ENCODE data around the gene PRSS35. TPM values are rescaled to one million over a fixed set of nuclear protein-coding genes. Genes with fewer than 3 reads are reported as not detected.

PRSS35 gene, protein sequence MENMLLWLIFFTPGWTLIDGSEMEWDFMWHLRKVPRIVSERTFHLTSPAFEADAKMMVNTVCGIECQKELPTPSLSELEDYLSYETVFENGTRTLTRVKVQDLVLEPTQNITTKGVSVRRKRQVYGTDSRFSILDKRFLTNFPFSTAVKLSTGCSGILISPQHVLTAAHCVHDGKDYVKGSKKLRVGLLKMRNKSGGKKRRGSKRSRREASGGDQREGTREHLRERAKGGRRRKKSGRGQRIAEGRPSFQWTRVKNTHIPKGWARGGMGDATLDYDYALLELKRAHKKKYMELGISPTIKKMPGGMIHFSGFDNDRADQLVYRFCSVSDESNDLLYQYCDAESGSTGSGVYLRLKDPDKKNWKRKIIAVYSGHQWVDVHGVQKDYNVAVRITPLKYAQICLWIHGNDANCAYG
- 5.1 and 6.8 TPM in 2 replicates for total RNA-seq
- 4.1 and 7.4 TPM in 2 replicates for polyA plus RNA-seq
- 3.3 and 6.1 TPM in 2 replicates for polyA plus RNA-seq (2012)
- polyA minus RNA-seq (ENCODE audit: low replicate concordance), result not detected in 2 replicates

DNA sequence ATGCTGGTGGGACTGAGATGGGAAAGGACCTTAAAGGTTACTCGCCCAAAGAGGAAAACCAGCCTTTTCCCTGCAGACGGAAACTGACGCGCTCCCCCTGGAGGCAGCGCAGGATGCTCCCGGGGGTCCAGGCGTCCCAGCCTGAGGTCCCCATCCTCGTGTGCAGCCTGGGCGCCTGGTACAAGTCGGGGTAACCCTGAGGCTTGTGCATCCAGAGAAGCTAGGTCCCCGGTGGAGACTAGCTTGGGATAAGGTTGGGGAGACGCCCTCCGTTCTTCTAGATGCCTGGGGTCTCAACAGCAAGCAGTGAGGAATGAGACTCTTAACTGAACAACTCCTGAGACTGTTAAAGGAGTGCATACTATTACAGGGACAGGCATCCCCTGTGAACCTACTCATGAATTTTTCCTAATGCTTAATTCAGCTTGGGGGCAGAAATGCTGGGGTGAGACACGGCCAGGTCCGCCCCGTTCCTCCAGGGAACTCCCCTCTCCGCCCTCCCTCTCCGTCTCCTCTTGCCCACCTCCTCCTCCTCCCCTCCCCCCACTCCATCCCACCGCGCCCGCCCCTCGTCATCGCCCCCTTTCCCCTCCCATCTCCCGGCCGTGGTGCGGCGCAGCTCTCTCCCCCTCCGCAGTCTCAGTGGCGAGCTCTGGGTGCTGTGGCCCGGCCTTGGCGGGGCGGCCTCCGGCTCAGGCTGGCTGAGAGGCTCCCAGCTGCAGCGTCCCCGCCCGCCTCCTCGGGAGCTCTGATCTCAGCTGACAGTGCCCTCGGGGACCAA lies at the start of gene PRSS35:
PRSS35 (plus strand) TSS at position 634 of the 781 bp plus-strand sequence. CDS start 10,908 bp downstream, outside the sequence.
- peak; percentile 55 to 60 for DNase-seq (ENCODE audit: low read depth in 2 of 2)
- peak within 1 kb of the TSS; percentile 70 for H3K4me2 ChIP-seq (ENCODE audit: extremely low read depth, insufficient read depth, low read length)
- H3K27me3 ChIP-seq (ENCODE audit: control insufficient read depth, insufficient read depth, low read length), result no peaks in the 10 kb centered on the region
- no peaks in the 10 kb centered on the region for H3K4me1 ChIP-seq (ENCODE audit: control insufficient read depth, extremely low read depth, insufficient read depth, low read length)
- no peak within 1 kb of the TSS for H3K27ac ChIP-seq (ENCODE audit: insufficient read depth, low read length)
- peak within 1 kb of the TSS; percentile 76 for H2AFZ ChIP-seq (ENCODE audit: low read length)
- no peaks in the 10 kb centered on the region for H3K9me3 ChIP-seq (ENCODE audit: control insufficient read depth, insufficient read depth, low read depth, low read length)
- no peaks in the 10 kb centered on the region for H3K36me3 ChIP-seq (ENCODE audit: control insufficient read depth, insufficient read depth, low read length)
- peak within 1 kb of the TSS; percentile 40 to 78 (median 48) for H3K4me3 ChIP-seq (replicated peaks in 1 of 4; ENCODE audit: control extremely low read depth in 1 of 4, insufficient read depth in 1 of 4, low read depth in 3 of 4, low read length in 4 of 4)
- no peak within 1 kb of the TSS for H3K9ac ChIP-seq (ENCODE audit: insufficient read depth, low read length)
- TF ChIP-seq EZH2 (IDR thresholded peaks at IDR 0.05; ENCODE audit: low read length, missing control alignments), result no peak
- TF ChIP-seq, protein P1, sequence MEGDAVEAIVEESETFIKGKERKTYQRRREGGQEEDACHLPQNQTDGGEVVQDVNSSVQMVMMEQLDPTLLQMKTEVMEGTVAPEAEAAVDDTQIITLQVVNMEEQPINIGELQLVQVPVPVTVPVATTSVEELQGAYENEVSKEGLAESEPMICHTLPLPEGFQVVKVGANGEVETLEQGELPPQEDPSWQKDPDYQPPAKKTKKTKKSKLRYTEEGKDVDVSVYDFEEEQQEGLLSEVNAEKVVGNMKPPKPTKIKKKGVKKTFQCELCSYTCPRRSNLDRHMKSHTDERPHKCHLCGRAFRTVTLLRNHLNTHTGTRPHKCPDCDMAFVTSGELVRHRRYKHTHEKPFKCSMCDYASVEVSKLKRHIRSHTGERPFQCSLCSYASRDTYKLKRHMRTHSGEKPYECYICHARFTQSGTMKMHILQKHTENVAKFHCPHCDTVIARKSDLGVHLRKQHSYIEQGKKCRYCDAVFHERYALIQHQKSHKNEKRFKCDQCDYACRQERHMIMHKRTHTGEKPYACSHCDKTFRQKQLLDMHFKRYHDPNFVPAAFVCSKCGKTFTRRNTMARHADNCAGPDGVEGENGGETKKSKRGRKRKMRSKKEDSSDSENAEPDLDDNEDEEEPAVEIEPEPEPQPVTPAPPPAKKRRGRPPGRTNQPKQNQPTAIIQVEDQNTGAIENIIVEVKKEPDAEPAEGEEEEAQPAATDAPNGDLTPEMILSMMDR (conservative IDR thresholded peaks at IDR 0.05 in 1 of 2, IDR thresholded peaks at IDR 0.05 in 1 of 2; ENCODE audit: low read depth in 1 of 2, low read length in 2 of 2), result peak; percentile 84 to 89
- no peaks in the 10 kb centered on the region for H3K79me2 ChIP-seq (ENCODE audit: control insufficient read depth, insufficient read depth, low read length)
- no peaks in the 10 kb centered on the region for H4K20me1 ChIP-seq (ENCODE audit: control insufficient read depth, extremely low read depth, insufficient read depth, low read length)

DNA sequence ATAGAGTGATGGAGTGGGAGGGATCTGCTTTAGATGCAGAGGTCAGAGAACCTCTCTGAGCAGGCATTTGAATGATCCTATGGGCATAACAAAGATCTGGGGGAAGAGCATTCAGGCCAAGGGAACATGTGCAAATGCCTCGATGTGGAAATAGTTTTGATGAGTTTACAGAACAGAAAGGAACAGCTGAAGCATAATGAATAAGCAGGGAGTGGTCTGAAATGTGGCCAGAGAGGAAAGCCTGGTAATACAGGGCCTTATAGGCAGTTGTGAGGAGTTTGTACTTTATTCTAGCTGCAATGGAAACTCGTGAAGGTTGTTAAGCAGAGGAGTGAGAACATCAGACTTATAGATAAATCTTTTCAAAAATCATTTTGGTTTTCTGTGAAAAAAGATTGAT lies 48.4 kb upstream of the PRSS35 start:
- Histone ChIP-seq H3K27ac (ENCODE audit: insufficient read depth, low read length) (no peak overlapping the region), H3K27me3 (ENCODE audit: control insufficient read depth, insufficient read depth, low read length) (no peaks in the 10 kb centered on the region), H3K4me1 (ENCODE audit: control insufficient read depth, extremely low read depth, insufficient read depth, low read length) (no peaks in the 10 kb centered on the region), H3K9me3 (ENCODE audit: control insufficient read depth, insufficient read depth, low read depth, low read length) (no peaks in the 10 kb centered on the region), H3K36me3 (ENCODE audit: control insufficient read depth, insufficient read depth, low read length) (no peaks in the 10 kb centered on the region), H3K4me3 (replicated peaks in 1 of 4; ENCODE audit: control extremely low read depth in 1 of 4, insufficient read depth in 1 of 4, low read depth in 3 of 4, low read length in 4 of 4) (no peak overlapping the region), H3K79me2 (ENCODE audit: control insufficient read depth, insufficient read depth, low read length) (no peaks in the 10 kb centered on the region), H2AFZ (ENCODE audit: low read length) (no peak overlapping the region), H3K4me2 (ENCODE audit: extremely low read depth, insufficient read depth, low read length) (no peak overlapping the region), H3K9ac (ENCODE audit: insufficient read depth, low read length) (no peak overlapping the region), H4K20me1 (ENCODE audit: control insufficient read depth, extremely low read depth, insufficient read depth, low read length) (no peaks in the 10 kb centered on the region)
- no peak for TF ChIP-seq EZH2 (IDR thresholded peaks at IDR 0.05; ENCODE audit: low read length, missing control alignments)
- TF ChIP-seq, protein P1 (conservative IDR thresholded peaks at IDR 0.05 in 1 of 2, IDR thresholded peaks at IDR 0.05 in 1 of 2; ENCODE audit: low read depth in 1 of 2, low read length in 2 of 2), result no peak
- DNase-seq (ENCODE audit: low read depth in 2 of 2), result peak in 1 of 2 donors; percentile 77

Data from fibroblast of lung (primary cell).